Brain pericyte (primary cell): ENCODE data around the gene MZF1.

Experiments used
- DNase-seq: peaks from one replicate; pipeline ENCODE4 v3.0.0-alpha.2; 2012; ENCODE audit warnings: low read depth, low spot score

Gene MZF1

GRCh38 chr19:58513694-58514563 is 59.2 kb downstream of the MZF1 start:
- peak; percentile 40 for DNase-seq

DNA sequence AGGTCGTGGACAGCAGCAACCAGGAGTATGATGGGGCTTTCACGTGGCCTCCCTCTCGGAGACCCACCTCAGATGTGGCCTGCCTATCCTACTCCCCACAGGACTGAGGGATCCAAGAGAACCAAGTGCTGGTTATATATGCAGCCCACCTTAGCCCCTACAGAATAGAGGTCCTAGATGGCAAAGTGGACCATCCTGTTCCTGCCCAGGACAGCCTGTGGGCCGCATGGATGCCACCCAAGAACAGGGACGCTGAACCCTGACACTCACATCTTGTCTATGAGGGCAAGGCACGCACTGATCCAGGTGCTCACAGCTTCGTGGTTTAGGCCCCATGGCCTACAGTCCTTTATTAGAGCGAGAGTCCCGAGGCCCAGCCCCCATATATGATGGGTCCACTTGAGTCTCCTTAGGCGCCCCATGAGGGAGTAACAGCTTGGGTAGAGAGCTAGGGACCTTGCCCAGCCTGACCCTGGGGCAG is 59.9 kb downstream of the MZF1 start:
- DNase-seq, result no peak
